Fibroblast of skin of left biceps (primary cell): ENCODE measurements around the gene PMM2.
"Not testable (repeated sequence)": the region's sequence is repeated elsewhere in the genome, so short reads cannot be mapped to it uniquely, and the experiment has no call there.

Source experiments
- DNase-seq, 2 experiments: peaks; one replicate each; pipeline ENCODE4 v3.0.0-alpha.2; 2013; ENCODE audit warnings: low read depth in 2 of 2

PMM2 gene

DNA sequence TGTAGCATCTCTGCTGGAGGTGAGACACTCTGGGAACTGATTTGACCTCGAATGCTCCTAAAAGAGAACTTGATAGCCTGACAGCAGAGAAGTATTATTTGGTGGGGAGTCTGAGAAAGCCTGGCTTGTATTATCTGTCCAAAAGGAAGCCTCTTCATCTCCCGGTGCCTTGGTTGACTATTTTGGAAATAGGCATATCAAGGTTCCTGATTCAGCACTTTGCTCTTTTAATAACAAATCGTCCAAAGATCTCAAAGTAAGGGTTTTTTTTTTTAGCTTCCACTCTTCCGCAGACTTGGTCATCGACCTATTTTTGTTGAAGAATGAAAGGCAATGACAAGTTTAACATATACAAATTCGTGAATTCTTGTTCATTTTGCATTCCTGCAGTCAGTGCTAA, 15.0 kb upstream of the PMM2 start:
- no peak for DNase-seq

DNA sequence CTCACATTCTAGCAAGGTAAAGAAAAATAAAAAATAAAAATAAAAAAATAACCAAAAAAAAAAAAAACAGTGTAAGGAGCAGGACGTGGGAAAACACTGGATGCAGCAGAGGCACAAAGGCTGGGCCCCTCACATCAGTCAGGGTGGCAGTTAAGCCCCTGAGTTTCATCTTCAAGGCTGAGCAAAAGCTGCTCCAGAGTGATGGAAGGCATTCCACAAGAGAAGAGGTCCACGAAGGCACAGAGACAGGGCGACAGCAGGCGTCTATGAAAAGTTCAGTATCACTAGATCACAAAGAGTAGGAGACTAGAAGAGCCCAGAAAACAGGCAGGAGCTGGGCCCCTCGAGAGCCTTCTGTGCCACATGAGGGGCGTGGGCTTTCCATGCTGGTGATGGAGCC, 12.2 kb upstream of the PMM2 start:
- no peak for DNase-seq

DNA sequence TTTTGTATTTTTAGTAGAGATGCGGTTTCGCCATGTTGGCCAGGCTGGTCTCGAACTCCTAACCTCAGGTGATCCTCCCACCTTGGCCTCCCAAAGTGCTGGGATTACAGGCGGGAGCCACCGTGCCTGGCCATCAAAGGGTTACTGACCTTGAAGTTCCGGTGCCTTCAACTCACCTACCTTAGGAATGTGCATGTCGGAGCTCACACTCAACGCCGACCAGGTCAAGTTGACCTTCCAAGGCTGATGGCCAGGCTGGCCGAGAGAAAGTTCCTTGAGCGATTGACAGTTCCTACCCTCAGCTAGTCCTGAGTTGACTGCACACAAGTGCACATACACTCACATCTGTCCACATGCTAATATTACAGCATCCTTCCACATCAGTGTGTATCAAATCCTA, 11.3 kb upstream of the PMM2 start:
- not testable (repeated sequence) for DNase-seq

DNA sequence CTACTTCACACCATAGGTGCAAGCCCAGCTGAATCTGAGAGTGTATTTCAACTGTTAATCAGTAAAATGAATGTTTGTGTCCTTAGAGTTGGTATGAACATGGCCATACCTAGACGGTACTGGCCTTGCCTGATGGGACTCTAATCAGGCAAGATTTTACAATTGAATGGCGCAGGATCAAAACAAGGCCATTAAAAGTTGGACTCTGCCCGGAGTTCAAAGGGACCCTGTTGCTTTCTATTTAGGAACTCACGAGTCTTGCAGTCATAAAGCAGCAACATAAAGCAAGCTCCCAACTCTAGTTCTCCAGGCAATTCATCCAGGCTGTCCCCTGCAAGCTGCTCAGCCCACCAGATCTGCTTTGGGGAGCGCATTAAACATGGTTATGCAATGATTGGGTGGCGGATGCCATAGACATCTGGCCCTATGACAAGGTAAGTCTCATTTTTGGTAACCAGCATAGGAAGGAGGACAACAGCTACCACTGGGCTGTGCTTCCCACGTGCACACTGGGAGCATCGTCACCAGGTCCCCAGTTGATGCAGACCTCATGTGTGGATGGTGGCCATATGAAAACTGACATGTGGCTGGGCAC, 9.0 kb upstream of the PMM2 start:
- DNase-seq = no peak

DNA sequence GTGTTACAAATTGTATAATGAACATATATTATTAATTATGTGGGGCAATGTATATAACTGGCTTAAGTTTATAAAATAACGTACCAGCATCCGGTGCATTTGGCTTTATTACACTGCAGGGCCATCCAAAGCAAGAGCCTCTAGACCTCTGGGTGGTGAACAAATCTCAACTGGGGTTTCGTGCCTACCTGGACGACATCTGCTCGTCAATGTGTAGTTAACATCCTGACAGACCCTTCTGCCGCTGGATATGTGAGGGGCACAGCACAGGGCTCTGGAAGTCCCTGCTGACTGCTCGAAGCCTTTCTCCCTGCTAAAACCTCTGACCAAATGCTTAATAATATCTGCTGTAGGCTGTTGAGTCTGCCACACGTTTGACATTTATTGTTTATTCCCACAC, 2.5 kb upstream of the PMM2 start:
- no peak for DNase-seq

DNA sequence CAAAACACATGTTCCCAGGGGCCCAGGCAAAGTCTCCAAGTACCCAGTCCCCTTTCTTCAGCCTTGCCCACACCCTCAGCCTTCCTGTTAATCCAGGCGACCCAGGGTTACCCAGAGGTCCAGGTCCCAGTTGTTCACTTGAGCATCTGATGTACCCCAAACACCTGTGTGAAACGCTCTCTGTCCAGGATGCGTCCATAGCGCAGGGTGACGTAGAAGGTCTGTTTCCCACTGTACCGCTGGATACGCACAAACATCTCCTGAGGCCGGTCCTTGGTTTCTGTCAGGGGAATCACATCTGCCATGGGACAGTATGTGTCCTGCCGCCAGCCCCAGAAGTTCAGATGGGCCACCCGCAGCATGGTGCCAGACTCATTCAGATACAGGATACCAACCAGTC, 1.8 kb upstream of the PMM2 start:
- DNase-seq = no peak

DNA sequence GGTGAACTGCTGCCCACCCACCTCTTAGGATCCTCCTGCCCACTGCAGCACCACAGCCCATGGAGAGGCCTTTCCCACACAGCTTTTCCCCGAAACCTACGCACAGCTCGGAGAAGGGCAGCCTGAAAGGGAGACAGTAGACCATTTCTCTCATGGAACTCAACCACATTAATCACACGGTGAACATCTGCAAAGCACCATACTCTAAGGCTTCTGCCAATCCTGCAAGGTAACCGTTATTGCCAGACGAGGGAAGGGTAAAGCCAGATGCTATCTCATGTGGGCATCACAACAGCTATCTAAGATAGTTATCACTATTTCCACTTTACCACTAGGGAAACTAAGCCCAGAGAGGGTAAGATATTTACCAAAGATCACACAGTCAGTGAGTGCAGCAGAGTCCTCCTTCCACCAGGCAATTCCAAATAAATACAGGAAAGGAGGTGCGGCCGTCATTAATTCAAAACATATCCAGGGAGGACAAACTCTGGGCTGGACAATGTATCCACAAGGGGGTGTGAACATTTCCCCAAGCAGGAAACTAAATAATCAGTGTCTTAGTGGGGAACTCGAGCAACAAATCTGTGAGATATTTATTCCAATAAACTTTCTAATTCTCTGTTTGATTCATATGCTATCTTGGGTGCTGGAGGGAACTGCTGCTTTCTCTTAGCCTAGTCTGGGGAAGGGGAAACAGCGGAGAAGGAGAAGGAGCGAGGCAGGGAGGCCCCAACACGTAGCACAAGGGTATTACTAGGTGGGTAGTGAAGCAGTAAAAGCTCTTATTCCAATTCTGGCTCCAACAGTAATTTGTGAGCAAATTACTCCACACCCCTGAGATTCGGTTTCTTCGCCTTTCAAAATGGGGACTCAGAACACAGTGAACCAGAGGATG, 923 bp upstream of the PMM2 start:
- DNase-seq = no peak

DNA sequence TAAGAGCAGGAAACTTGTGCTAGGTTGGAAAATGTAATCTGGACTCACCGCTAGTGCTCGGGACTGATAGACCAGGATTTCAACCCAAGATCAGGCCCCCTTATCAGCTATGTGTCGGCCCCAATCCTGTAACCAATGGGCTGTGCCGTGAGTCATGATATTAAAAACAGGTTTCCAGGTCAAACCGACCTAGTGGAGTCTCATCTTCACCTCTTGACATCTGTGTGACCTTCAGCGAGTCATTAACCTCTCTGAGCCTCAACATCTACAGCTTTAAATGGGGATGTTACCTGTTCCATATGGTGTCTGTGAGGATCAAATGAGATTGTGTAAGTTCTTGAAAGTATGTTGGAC, 512 bp downstream of the PMM2 start:
- no peak for DNase-seq

DNA sequence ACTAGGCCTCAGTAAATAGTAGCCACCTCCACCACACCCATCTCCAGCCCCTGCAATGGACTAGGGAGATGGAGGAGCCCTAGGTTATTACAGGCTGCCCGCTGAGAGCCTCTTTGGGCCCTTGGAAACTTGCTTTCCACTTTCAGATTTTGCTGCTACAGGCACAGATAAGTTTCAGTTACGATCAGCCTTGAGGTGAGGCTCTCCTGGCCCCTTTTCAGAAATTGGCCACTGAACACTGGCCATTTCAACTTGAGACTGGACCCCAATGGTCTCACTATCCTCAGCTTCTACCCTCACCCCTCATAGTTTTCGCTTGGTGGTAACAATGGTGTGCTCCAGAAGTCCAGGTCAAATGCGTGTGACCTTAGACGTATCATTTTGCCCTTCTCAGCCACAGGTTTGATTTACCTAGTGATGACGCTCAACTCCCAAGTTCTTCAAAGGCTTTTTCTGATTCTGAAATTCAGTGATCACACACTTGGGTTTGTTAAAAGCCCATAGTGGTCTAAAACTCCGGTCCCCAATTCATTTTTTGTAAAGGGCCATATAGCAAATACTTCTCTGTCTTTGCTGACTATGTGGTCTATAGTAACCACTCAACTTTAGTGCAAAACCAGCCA, 1.0 kb downstream of the PMM2 start:
- no peak for DNase-seq

DNA sequence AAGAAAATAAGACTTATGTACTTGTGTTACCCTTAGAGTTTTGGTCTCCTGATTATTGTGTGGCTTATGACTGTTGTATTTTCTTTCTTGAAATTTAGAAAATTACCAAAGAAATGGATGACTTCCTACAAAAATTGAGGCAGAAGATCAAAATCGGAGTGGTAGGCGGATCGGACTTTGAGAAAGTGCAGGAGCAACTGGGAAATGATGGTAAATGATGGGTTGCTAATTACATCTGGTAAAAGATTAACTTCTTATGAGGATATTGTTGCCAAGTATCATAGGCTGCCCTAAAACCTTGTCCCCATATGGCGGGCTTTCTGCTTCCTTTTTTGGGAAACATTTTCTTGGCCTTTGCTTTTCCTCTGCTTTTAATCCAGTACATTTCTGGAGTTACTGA, 4.1 kb downstream of the PMM2 start:
- no peak for DNase-seq

DNA sequence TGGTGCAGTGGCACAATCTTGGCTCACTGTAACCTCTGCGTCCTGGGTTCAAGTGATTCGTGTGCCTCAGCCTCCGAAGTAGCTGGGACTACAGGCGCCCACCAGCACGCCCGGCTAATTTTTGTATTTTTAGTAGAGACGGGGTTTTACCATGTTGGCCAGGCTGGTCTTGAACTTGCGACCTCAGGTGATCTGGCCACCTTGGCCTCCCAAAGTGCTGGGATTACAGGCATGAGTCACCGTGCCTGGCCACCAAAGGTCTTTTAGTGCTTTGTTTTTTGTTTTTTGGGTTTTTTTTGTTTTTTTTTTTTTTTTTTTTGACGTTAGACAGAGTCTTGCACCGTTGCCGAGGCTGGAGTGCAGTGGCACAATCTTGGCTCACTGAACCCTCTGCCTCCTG, 6.1 kb downstream of the PMM2 start:
- not testable (repeated sequence) for DNase-seq

DNA sequence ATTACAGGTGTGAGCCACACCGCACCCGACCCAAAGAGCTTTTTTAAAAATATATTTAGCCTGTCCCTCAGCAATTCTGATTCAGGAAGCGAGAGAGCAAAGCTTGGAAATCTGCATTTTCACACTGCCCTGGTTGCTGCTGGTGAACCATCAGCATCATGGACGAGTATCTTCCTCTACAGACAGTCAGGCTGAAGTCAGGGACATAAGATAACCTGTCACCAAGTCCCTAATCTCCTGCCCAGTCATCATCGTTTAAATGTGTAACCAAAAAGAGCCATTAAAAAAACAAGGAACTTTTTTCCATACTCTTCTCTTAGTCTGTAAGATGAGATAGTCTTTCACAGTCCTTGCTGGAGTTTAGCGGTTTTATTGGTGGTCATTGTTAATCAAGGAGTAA, 6.7 kb downstream of the PMM2 start:
- DNase-seq = no peak

DNA sequence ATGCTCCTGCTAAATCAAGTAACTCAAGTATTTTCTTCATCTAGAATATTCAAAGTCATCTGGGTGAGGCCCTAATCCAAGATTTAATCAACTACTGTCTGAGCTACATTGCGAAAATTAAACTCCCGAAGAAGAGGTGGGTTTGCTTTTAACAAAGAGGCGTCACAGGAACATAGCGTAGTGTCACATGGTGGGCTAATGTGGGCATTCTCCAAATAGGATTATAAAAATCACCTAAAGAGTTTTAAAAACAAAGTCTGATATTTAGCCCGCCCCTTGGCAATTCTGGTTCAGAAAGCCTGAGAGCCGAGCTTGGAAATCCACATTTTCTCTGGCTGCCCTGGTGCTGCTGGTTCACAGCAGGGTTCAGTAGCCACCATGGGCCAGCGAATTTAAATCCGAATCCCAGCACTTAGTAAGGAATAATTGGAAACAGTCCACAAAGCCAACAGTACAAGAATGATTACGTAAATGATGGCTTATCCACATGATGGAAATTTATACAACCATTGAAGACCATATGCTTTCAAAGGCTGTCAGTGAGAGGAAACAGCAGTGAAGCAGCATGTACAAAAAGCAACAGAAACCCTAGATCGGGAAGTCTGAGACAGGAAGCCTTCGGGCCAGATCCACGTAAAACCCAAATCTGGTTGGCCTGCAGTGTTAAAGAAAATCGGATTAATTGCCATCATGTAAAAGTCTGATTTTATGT, 8.8 kb downstream of the PMM2 start:
- no peak for DNase-seq

DNA sequence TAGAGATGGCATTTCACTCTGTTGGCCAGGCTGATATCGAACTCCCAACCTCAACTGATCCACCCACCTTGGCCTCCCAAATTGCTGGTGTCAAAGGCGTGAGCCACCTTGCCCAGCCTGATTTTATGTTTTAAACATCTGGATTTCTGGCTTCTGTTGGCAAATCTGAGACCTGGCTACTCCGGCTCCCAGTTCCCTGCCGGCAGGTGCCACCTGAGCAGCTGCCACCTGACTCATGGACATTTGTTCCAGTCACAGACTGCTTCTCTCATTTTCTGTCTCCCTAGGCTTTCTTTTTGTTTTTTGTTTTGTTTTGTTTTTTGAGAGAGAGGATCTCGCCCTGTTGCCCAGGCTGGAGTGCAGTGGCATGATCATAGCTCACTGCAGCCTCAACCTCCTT, 9.6 kb downstream of the PMM2 start:
- no peak for DNase-seq

DNA sequence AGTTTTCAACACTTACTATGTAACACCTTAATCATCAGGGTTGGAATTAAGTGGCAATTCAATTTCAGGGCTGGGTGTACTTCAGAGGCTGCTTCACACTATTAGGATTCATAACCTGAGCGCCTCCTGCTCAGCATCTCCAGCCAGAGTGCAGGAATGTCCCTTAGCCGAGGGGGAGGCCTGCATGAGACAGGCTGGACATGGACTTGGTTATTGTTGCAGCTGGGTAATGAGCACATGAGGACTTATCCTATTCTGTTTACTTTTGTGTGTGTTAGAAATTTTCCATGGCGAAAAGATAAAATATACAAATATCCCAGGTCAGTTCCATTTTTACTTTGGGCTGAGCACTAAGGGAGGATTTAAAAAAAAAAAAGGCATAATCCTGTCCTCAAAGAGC, 10.4 kb downstream of the PMM2 start:
- no peak for DNase-seq

DNA sequence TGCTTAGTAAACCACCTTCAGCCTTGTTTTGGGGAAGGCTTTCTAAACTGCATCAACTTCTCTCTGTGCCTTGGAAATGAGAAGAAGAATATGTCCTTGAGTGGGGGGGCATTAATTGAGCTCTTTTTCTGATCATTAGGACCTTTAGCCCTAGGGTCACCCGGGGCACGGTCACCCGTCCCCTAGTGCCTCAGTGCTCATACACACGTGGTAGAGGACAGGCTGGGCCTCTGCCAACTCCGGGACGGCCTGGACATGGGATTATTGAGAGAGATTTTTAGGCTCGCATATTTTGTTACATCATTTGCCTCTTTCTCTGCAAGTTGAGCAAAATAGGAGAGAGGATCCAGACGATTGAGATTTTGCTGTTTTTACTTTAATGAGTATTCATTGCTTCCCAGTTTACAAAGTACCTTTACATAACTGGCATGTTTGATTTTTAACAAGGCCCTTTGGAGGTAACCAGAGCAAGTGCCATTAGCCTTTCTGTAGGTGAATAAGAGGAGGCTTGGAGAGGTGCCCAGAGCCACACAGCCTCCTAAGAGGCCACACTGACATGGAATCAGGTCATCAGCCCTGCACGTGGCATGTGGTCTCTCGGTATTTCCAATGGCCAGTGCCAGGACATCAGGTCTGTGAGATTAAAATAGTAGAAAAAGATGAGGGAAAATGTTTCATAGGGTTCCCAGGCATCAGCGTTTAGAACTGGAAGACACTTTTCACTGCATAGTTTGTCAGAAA, 11.1 kb downstream of the PMM2 start:
- DNase-seq = no peak

DNA sequence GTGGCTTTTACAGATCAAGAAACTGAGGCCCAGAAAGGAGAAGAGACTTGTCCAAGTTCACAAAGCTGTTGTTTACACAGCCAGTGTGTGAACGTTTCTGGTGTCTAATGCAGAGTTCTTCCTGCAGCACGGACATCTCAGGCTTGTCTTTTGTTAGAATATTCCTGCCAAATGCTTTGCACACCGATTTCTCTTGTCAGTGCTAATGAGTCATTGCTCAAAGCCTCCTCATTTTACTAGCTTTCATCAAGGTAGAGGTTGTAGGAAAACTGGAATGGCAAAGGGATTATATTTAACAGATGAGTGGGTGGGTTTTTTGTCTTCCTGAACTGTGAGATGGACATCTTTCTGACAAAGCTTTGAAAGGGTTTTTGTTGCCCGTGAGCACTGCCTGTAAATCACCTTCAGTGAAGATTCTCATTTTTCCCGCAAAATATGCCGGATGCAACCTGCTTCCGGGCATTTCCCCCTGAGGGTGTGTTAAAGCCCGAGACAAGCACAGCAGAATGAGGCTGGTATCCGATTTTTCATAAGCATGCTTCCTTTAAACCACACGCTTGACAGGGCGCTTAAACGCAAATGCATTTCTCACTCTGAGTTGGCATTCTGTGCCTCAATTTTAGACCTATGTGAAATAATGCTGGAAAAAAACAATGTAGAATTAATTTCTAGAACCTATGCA, 14.7 kb downstream of the PMM2 start:
- no peak for DNase-seq

DNA sequence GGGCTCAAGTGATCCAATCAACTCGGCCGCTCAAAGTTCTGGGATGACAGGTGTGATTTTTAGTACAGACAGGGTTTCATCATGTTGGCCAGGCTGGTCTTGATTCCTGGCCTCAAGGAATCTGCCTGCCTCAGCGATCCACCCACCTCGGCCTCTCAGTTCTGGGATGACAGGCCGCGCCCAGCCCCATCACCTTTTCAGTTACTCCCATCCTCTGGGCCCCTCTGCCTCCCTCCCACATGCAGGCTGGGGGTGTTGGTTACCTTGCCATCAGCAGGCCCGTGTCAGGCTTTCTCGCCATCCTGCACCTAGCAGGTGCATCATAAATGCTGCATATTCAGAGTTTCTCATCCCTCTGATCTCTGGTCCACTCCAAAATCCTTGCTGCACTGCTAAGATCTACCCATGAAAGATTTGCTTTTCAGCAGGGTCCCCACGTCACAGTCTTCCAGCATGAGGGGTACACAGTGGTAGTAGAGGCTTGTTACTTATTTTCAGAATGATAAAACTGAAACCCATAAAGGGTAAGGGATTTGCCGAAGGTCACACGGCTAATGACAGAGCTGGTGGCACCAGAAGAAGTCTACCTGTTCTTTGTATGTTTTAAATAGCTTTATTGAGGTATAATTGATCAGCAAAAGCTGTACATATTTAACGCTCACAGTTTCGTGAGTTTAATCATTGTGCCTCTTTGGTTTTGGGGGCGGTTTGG, 16.6 kb downstream of the PMM2 start:
- no peak for DNase-seq

DNA sequence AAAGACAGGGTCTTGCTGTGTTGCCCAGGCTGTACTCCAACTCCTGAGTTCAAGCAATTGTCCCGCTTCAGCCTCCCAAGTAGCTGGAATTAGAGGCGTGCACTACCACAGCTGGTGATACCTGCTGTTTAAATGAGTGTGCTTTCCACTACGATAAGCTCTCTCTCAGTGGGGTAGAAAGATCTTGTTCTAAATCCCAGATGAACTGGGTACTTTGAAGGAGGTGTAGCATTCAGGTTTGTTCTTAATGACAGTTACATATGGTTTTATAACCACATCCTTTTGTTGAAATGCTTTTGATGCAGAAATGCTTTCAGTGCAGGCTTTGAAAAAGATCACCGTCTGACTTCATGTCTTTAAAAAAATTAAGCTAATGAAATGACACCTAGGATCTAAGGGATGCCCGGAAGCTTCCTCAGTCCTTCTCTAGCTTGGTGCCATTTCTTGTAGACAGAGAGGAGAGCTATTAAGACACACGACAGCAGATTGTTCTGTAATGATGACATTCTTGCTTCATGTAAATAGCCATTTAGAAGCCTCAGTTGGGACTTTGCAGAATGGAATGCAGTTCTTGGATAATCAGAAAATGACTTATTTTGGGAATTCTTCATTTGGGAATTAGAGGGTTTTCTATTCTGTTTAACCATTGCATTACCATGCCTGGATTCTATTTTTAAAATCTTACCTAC, 19.5 kb downstream of the PMM2 start:
- no peak for DNase-seq
